GM23338 (cell line): ENCODE measurements around the gene CNDP2. TPM values are rescaled to one million over a fixed set of nuclear protein-coding genes. Genes with fewer than 3 reads are reported as not detected.
A peak's percentile ranks its signal among the peaks of the same experiment; 100 is the strongest.

ENCODE experiments used
- ATAC-seq: fragments of 200-7000 bp; cut with Tn5 transposase; 3 replicates; pipeline ENCODE4 v1.9.1; 2020
- DNase-seq: peaks from one replicate; pipeline ENCODE4 v3.0.0-alpha.2; 2015; ENCODE audit warnings: low spot score
- H2AFZ ChIP-seq: fragments of 200-600 bp; sonication (generic); 2 replicates; pipeline ENCODE4 v1.8.0; 2016; ENCODE audit warnings: antibody characterized with exemption, mild to moderate bottlenecking, moderate library complexity
- H3F3A ChIP-seq: fragments of 200-600 bp; sonication (generic); replicated peaks from 2 replicates; pipeline ENCODE4 v1.8.0; 2017; ENCODE audit warnings: antibody characterized with exemption, mixed run types, low read depth
- H3K27ac ChIP-seq: fragments of 200-600 bp; sonication (generic); 2 replicates; pipeline ENCODE4 v1.6.1; 2016; ENCODE audit warnings: low read depth
- H3K27me3 ChIP-seq: fragments of 200-600 bp; sonication (generic); 2 replicates; pipeline ENCODE4 v1.8.0; 2016; ENCODE audit warnings: mild to moderate bottlenecking, mixed run types, moderate library complexity; ENCODE audit not compliant: insufficient read depth
- H3K36me3 ChIP-seq: fragments of 200-600 bp; sonication (generic); 2 replicates; pipeline ENCODE4 v1.8.0; 2016; ENCODE audit warnings: mild to moderate bottlenecking; ENCODE audit not compliant: insufficient read depth
- H3K4me1 ChIP-seq: fragments of 200-600 bp; sonication (generic); 2 replicates; pipeline ENCODE4 v1.8.0; 2016; ENCODE audit warnings: mild to moderate bottlenecking, moderate library complexity; ENCODE audit not compliant: insufficient read depth
- H3K4me2 ChIP-seq: fragments of 200-600 bp; sonication (generic); 2 replicates; pipeline ENCODE4 v1.7.1; 2017; ENCODE audit warnings: mixed run types
- H3K4me3 ChIP-seq: fragments of 200-600 bp; sonication (generic); 2 replicates; pipeline ENCODE4 v1.6.1; 2016; ENCODE audit warnings: mixed run types
- H3K79me2 ChIP-seq: fragments of 200-600 bp; sonication (generic); replicated peaks from 2 replicates; pipeline ENCODE4 v1.8.0; 2017; ENCODE audit warnings: mild to moderate bottlenecking; ENCODE audit not compliant: insufficient read depth
- H3K9me2 ChIP-seq: fragments of 200-600 bp; sonication (generic); 2 replicates; pipeline ENCODE4 v1.8.0; 2017; ENCODE audit not compliant: insufficient read depth
- H4K20me1 ChIP-seq: fragments of 200-600 bp; sonication (generic); replicated peaks from 2 replicates; pipeline ENCODE4 v1.8.0; 2017; ENCODE audit warnings: mild to moderate bottlenecking; ENCODE audit not compliant: insufficient read depth
- H3K27ac Mint-ChIP-seq: 2 replicates; pipeline ENCODE4 v1.8.0; 2020; ENCODE audit warnings: inconsistent platforms, mild to moderate bottlenecking, moderate library complexity, mixed read lengths
- H3K27me3 Mint-ChIP-seq: 3 replicates; pipeline ENCODE4 v1.8.0; 2022; ENCODE audit warnings: low read depth, mild to moderate bottlenecking, moderate library complexity, mixed read lengths, inconsistent platforms; ENCODE audit not compliant: insufficient read depth, poor library complexity
- H3K36me3 Mint-ChIP-seq: 3 replicates; pipeline ENCODE4 v1.8.0; 2021; ENCODE audit warnings: low read depth, mild to moderate bottlenecking, inconsistent platforms, moderate library complexity, mixed read lengths
- H3K4me1 Mint-ChIP-seq: 3 replicates; pipeline ENCODE4 v1.8.0; 2020; ENCODE audit warnings: mild to moderate bottlenecking, inconsistent platforms, mixed read lengths
- H3K4me3 Mint-ChIP-seq: 3 replicates; pipeline ENCODE4 v1.8.0; 2021; ENCODE audit warnings: moderate library complexity, mild to moderate bottlenecking, inconsistent platforms, mixed read lengths
- H3K9me3 Mint-ChIP-seq: 3 replicates; pipeline ENCODE4 v1.8.0; 2020; ENCODE audit warnings: moderate library complexity, mild to moderate bottlenecking, inconsistent platforms, mixed read lengths
- CREB1 ChIP-seq: fragments of 250-450 bp; sonication (Bioruptor Pico); IDR thresholded peaks from 2 replicates; pipeline ENCODE4 v1.5.0; 2020; ENCODE audit warnings: low read depth, mild to moderate bottlenecking, moderate library complexity
- ETS1 ChIP-seq: IDR thresholded peaks from 2 replicates; pipeline ENCODE4 v1.6.1; 2016; ENCODE audit warnings: antibody characterized with exemption
- EZH2 ChIP-seq: fragments of 200-600 bp; sonication (generic); IDR thresholded peaks from one replicate; pipeline ENCODE4 v1.8.0; 2017; ENCODE audit warnings: antibody characterized with exemption, mild to moderate bottlenecking, low read depth; ENCODE audit not compliant: unreplicated experiment
- EZH2phosphoT487 ChIP-seq: fragments of 200-600 bp; sonication (generic); IDR thresholded peaks from one replicate; pipeline ENCODE4 v1.8.1; 2018; ENCODE audit warnings: antibody characterized with exemption; ENCODE audit not compliant: unreplicated experiment
- JUNB ChIP-seq: IDR thresholded peaks from one replicate; pipeline ENCODE4 v1.6.1; 2016; ENCODE audit warnings: antibody characterized with exemption; ENCODE audit not compliant: unreplicated experiment
- NANOG ChIP-seq: IDR thresholded peaks from 2 replicates; pipeline ENCODE4 v1.6.1; 2016; ENCODE audit warnings: antibody characterized with exemption, borderline replicate concordance
- POLR2AphosphoS5 ChIP-seq: IDR thresholded peaks from 2 replicates; pipeline ENCODE4 v1.6.1; 2016; ENCODE audit warnings: antibody characterized with exemption, low read depth
- STAT1 ChIP-seq: IDR thresholded peaks from one replicate; pipeline ENCODE4 v1.6.1; 2016; ENCODE audit warnings: antibody characterized with exemption; ENCODE audit not compliant: unreplicated experiment
- ZNF114 ChIP-seq: fragments of 250-450 bp; sonication (Bioruptor Pico); IDR thresholded peaks from 2 replicates; pipeline ENCODE4 v1.5.0; 2020; ENCODE audit warnings: mild to moderate bottlenecking, moderate library complexity
- ZNF331 ChIP-seq: fragments of 250-450 bp; sonication (Bioruptor Pico); IDR thresholded peaks from 2 replicates; pipeline ENCODE4 v1.5.0; 2020; ENCODE audit warnings: low read depth, mild to moderate bottlenecking, moderate library complexity
- polyA plus RNA-seq: library from polyadenylated mRNA; unstranded; fragments of >200 nt; fragmentation: Nextera tagmentation; extraction: Ambion mirVana; gene quantifications from 2 replicates; pipeline ENCODE4 v1.2.1, GENCODE V29; 2016
- total RNA-seq: library from RNA; depleted of rRNA; stranded (reverse); fragments of >200 nt; shearing (Covaris generic); gene quantifications from 2 replicates; pipeline ENCODE4 v1.2.3, GENCODE V29; 2014
- TF ChIP-seq, protein P1 (sequence below): IDR thresholded peaks from one replicate; pipeline ENCODE4 v1.6.1; 2018; ENCODE audit warnings: antibody characterized with exemption; ENCODE audit not compliant: unreplicated experiment
- TF ChIP-seq, protein P2 (sequence below): fragments of 250-450 bp; sonication (Bioruptor Pico); IDR thresholded peaks from 2 replicates; pipeline ENCODE4 v1.5.0; 2020; ENCODE audit warnings: mild to moderate bottlenecking, moderate library complexity
- TF ChIP-seq, protein P3 (sequence below), 2 experiments: fragments of 200-600 bp in 1 of 2; sonication (generic) in 1 of 2; conservative IDR thresholded peaks; 2 replicates each; pipeline versions ENCODE4 v1.5.1 to v1.6.1; 2016 to 2017; ENCODE audit warnings: antibody characterized with exemption in 2 of 2, low read depth in 2 of 2, mild to moderate bottlenecking in 2 of 2, moderate library complexity in 1 of 2

CNDP2 gene
- total and polyA plus RNA-seq, 2 experiments from 2014 or later = 116 to 175 TPM

- no peak for DNase-seq
- peak overlapping the region; percentile 68 for H3K4me3 ChIP-seq
- Mint-ChIP-seq H3K27ac (peak overlapping the region; percentile 81; the same call in 1 of the 2 replicates), H3K4me1 (peaks cover 33% of the 10 kb centered on the region), H3K27me3 (peaks cover 6% of the 10 kb centered on the region), H3K9me3 (peaks cover under 1% of the 10 kb centered on the region; the same call in 1 of the 3 replicates), H3K36me3 (peaks cover 44% of the 10 kb centered on the region), H3K4me3 (peak overlapping the region; percentile 93)
- peak overlapping the region; percentile 91 for H3K4me2 ChIP-seq
- ATAC-seq = no peak
- H3K4me1 ChIP-seq = peaks cover 12% of the 10 kb centered on the region
- TF ChIP-seq, protein P1, sequence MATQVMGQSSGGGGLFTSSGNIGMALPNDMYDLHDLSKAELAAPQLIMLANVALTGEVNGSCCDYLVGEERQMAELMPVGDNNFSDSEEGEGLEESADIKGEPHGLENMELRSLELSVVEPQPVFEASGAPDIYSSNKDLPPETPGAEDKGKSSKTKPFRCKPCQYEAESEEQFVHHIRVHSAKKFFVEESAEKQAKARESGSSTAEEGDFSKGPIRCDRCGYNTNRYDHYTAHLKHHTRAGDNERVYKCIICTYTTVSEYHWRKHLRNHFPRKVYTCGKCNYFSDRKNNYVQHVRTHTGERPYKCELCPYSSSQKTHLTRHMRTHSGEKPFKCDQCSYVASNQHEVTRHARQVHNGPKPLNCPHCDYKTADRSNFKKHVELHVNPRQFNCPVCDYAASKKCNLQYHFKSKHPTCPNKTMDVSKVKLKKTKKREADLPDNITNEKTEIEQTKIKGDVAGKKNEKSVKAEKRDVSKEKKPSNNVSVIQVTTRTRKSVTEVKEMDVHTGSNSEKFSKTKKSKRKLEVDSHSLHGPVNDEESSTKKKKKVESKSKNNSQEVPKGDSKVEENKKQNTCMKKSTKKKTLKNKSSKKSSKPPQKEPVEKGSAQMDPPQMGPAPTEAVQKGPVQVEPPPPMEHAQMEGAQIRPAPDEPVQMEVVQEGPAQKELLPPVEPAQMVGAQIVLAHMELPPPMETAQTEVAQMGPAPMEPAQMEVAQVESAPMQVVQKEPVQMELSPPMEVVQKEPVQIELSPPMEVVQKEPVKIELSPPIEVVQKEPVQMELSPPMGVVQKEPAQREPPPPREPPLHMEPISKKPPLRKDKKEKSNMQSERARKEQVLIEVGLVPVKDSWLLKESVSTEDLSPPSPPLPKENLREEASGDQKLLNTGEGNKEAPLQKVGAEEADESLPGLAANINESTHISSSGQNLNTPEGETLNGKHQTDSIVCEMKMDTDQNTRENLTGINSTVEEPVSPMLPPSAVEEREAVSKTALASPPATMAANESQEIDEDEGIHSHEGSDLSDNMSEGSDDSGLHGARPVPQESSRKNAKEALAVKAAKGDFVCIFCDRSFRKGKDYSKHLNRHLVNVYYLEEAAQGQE = no peak
- TF ChIP-seq JUNB = no peak
- TF ChIP-seq, protein P2, sequence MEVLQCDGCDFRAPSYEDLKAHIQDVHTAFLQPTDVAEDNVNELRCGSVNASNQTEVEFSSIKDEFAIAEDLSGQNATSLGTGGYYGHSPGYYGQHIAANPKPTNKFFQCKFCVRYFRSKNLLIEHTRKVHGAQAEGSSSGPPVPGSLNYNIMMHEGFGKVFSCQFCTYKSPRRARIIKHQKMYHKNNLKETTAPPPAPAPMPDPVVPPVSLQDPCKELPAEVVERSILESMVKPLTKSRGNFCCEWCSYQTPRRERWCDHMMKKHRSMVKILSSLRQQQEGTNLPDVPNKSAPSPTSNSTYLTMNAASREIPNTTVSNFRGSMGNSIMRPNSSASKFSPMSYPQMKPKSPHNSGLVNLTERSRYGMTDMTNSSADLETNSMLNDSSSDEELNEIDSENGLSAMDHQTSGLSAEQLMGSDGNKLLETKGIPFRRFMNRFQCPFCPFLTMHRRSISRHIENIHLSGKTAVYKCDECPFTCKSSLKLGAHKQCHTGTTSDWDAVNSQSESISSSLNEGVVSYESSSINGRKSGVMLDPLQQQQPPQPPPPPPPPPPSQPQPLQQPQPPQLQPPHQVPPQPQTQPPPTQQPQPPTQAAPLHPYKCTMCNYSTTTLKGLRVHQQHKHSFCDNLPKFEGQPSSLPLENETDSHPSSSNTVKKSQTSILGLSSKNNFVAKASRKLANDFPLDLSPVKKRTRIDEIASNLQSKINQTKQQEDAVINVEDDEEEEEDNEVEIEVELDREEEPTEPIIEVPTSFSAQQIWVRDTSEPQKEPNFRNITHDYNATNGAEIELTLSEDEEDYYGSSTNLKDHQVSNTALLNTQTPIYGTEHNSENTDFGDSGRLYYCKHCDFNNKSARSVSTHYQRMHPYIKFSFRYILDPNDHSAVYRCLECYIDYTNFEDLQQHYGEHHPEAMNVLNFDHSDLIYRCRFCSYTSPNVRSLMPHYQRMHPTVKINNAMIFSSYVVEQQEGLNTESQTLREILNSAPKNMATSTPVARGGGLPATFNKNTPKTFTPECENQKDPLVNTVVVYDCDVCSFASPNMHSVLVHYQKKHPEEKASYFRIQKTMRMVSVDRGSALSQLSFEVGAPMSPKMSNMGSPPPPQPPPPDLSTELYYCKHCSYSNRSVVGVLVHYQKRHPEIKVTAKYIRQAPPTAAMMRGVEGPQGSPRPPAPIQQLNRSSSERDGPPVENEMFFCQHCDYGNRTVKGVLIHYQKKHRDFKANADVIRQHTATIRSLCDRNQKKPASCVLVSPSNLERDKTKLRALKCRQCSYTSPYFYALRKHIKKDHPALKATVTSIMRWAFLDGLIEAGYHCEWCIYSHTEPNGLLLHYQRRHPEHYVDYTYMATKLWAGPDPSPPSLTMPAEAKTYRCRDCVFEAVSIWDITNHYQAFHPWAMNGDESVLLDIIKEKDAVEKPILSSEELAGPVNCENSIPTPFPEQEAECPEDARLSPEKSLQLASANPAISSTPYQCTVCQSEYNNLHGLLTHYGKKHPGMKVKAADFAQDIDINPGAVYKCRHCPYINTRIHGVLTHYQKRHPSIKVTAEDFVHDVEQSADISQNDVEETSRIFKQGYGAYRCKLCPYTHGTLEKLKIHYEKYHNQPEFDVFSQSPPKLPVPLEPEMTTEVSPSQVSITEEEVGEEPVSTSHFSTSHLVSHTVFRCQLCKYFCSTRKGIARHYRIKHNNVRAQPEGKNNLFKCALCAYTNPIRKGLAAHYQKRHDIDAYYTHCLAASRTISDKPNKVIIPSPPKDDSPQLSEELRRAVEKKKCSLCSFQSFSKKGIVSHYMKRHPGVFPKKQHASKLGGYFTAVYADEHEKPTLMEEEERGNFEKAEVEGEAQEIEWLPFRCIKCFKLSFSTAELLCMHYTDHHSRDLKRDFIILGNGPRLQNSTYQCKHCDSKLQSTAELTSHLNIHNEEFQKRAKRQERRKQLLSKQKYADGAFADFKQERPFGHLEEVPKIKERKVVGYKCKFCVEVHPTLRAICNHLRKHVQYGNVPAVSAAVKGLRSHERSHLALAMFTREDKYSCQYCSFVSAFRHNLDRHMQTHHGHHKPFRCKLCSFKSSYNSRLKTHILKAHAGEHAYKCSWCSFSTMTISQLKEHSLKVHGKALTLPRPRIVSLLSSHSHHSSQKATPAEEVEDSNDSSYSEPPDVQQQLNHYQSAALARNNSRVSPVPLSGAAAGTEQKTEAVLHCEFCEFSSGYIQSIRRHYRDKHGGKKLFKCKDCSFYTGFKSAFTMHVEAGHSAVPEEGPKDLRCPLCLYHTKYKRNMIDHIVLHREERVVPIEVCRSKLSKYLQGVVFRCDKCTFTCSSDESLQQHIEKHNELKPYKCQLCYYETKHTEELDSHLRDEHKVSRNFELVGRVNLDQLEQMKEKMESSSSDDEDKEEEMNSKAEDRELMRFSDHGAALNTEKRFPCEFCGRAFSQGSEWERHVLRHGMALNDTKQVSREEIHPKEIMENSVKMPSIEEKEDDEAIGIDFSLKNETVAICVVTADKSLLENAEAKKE (CRISPR knock-in tag) = no peak
- no peak for TF ChIP-seq POLR2AphosphoS5
- TF ChIP-seq ETS1 = no peak
- TF ChIP-seq EZH2 = no peak
- no peak for TF ChIP-seq NANOG
- no peak for TF ChIP-seq ZNF331 (CRISPR knock-in tag)
- no peak for TF ChIP-seq CREB1
- no peak for TF ChIP-seq EZH2phosphoT487
- TF ChIP-seq, protein P3, sequence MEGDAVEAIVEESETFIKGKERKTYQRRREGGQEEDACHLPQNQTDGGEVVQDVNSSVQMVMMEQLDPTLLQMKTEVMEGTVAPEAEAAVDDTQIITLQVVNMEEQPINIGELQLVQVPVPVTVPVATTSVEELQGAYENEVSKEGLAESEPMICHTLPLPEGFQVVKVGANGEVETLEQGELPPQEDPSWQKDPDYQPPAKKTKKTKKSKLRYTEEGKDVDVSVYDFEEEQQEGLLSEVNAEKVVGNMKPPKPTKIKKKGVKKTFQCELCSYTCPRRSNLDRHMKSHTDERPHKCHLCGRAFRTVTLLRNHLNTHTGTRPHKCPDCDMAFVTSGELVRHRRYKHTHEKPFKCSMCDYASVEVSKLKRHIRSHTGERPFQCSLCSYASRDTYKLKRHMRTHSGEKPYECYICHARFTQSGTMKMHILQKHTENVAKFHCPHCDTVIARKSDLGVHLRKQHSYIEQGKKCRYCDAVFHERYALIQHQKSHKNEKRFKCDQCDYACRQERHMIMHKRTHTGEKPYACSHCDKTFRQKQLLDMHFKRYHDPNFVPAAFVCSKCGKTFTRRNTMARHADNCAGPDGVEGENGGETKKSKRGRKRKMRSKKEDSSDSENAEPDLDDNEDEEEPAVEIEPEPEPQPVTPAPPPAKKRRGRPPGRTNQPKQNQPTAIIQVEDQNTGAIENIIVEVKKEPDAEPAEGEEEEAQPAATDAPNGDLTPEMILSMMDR (conservative IDR thresholded peaks at IDR 0.05; ENCODE audit: low read depth in 2 of 2) = no peak
- no peak for TF ChIP-seq STAT1
- TF ChIP-seq ZNF114 = no peak
- H3K36me3 ChIP-seq = peaks cover 18% of the 10 kb centered on the region
- peaks cover 21% of the 10 kb centered on the region for H4K20me1 ChIP-seq
- no peaks in the 10 kb centered on the region for H3K9me2 ChIP-seq
- H2AFZ ChIP-seq = no peak overlapping the region
- H3K79me2 ChIP-seq = peaks cover 41% of the 10 kb centered on the region
- 0 out of 2 replicates have a peak overlapping the region, but pooled peaks have one; percentile 50 for H3K27ac ChIP-seq
- no peaks in the 10 kb centered on the region for H3F3A ChIP-seq
- no peaks in the 10 kb centered on the region for H3K27me3 ChIP-seq
Measured at GRCh38 chr18:74497324-74497676, 1.1 kb downstream of the CNDP2 start.
